GDM1 (cell line): ENCODE data around the gene ERGIC3.
"Not testable (repeated sequence)": the region's sequence is repeated elsewhere in the genome, so short reads cannot be mapped to it uniquely, and the experiment has no call there.

Experiments
- DNase-seq: peaks from one replicate; lab custom pipeline; 2025; lab: John Stamatoyannopoulos, UW

Gene ERGIC3

DNA sequence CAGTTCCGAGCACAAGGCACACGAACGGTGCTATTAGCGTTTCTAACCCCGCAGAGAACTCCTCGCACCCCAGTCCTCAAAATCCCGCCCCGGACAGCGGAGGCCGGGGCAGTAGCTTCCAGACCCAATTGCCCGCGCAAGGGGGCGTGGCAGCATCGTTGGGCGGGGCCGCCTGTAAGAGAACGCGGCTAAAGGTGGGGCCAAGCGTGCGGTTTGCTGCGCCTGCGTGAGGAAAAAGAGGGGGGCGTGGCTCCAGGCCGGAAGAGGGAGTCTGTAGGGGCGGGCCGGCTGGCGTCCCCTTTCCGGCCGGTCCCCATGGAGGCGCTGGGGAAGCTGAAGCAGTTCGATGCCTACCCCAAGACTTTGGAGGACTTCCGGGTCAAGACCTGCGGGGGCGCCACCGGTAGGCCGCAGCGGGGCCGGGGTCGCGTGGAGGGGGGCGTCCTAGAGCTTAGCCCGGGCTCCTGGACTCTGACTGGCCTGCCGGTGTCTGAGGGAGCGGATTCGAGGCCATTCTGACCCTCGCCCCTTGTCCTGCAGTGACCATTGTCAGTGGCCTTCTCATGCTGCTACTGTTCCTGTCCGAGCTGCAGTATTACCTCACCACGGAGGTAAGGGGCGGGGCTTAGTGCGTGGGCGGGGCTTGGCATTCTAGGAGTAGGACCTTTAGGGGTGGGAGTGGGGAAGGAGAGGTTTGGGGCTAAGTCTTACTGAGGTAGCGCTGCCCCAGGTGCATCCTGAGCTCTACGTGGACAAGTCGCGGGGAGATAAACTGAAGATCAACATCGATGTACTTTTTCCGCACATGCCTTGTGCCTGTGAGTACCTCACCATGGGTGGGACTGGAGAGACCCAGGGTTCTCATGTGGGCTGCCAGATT is at the start of gene ERGIC3:
Gene ERGIC3, plus strand, starts transcription at position 296 of the 880 bp plus-strand sequence. Its CDS starts 20 bp downstream, at position 316.
- DNase-seq: peak; percentile 92

DNA sequence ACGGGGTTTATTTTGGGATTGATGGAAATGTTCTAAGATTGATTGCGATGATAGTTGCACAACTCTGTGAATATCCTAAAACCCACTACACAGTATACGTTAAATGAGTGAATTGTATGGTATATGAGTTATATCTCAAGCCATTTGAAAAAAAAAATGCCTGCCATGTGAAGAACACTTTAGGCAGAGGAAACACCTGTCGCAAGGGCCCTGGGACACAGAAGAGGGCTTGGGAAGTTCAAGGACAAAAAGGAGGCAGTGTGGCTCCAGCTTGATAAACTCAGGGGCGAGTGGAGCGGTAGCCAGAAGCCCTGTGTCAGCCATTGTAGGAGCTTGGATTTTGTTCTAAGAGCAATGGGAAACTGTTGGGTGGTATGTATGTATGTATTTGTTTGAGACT is 49.5 kb upstream of the ERGIC3 start:
- DNase-seq: no peak

DNA sequence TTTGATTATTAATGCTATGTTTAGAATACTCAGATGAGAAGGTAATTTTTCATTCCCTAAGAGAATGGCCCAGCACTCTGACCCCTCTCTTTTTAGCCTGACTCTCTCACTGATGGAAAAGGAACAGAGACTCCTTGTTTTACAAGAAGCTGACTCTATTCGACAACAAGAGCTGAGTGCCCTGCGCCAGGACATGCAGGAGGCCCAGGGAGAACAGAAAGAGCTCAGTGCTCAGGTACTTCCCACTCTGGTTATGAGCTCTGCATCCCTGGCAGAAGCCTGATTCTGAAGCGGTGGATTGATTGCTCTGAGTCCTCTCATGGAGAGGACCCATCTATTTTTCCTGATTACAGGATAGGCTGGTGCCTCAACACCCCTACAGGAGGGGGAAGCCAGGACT is 45.4 kb upstream of the ERGIC3 start:
- no peak for DNase-seq

DNA sequence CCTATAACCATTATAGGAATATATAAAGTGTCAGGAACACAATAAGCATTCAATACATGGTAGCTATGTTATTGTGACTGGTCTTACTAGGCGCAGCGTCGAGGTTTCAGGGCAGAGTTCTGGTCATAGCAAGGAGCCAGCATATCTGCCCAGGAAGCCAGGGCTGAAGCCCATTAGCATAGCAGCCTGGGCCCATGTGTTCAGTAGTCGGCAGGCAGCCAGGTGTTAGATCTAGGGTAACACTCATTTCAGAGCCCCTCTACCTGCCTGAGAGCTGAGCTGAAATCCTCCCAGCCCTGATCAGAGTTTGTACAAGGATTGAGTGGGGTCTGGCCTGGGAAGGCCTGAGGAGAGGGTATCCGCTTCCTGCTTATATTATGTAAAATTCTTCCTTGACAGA is 44.6 kb upstream of the ERGIC3 start:
- DNase-seq: no peak

DNA sequence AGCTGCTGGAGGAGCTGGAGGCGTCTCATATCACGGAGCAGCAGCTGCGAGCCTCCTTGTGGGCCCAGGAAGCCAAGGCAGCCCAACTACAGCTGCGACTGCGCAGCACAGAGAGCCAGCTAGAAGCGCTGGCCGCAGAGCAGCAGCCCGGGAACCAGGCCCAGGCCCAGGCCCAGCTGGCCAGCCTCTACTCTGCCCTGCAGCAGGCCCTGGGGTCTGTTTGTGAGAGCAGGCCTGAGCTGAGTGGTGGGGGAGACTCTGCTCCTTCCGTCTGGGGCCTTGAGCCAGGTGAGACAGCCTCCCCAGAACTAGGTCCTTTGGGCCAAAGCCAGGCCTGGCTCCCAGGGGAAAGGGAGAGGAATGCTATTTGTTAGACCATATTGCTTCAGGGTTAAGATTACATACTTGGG is 44.1 kb upstream of the ERGIC3 start:
- no peak for DNase-seq

DNA sequence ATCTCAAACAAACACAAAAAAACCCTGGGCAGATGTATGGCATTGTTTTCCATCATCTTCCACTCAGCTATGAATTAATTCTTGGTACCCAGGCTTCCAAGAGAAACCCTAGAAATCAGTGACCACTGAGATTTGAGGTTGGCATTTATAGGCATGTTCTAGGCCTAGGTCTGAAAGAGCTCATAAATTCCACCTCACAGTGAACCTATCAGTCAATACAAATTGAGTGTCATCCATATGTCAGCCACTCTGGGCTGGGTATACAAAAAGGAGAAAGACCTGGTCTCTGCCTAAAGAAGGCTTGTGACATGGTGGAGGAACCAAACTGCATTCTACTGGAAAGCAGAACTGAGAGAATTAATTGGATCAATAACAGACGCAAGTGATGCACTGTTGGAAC is 42.6 kb upstream of the ERGIC3 start:
- no peak for DNase-seq

DNA sequence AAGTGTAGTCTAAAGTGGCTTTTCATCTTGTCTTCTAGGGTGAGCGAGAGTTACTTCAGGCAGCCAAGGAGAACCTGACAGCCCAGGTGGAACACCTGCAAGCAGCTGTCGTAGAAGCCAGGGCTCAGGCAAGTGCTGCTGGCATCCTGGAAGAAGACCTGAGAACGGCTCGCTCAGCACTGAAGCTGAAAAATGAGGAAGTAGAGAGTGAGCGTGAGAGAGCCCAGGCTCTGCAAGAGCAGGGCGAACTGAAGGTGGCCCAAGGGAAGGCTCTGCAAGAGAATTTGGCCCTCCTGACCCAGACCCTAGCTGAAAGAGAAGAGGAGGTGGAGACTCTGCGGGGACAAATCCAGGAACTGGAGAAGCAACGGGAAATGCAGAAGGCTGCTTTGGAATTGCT is 39.5 kb upstream of the ERGIC3 start:
- no peak for DNase-seq

DNA sequence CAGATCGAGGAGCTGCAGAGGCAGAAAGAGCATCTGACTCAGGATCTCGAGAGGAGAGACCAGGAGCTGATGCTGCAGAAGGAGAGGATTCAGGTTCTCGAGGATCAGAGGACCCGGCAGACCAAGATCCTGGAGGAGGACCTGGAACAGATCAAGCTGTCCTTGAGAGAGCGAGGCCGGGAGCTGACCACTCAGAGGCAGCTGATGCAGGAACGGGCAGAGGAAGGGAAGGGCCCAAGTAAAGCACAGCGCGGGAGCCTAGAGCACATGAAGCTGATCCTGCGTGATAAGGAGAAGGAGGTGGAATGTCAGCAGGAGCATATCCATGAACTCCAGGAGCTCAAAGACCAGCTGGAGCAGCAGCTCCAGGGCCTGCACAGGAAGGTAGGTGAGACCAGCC is 38.6 kb upstream of the ERGIC3 start:
- DNase-seq: no peak

DNA sequence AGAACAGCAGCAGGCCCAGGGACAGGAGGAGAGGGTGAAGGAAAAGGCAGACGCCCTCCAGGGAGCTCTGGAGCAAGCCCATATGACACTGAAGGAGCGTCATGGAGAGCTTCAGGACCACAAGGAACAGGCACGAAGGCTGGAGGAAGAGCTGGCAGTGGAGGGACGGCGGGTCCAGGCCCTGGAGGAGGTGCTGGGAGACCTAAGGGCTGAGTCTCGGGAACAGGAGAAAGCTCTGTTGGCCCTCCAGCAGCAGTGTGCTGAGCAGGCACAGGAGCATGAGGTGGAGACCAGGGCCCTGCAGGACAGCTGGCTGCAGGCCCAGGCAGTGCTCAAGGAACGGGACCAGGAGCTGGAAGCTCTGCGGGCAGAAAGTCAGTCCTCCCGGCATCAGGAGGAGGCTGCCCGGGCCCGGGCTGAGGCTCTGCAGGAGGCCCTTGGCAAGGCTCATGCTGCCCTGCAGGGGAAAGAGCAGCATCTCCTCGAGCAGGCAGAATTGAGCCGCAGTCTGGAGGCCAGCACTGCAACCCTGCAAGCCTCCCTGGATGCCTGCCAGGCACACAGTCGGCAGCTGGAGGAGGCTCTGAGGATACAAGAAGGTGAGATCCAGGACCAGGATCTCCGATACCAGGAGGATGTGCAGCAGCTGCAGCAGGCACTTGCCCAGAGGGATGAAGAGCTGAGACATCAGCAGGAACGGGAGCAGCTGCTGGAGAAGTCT is 37.9 kb upstream of the ERGIC3 start:
- no peak for DNase-seq

DNA sequence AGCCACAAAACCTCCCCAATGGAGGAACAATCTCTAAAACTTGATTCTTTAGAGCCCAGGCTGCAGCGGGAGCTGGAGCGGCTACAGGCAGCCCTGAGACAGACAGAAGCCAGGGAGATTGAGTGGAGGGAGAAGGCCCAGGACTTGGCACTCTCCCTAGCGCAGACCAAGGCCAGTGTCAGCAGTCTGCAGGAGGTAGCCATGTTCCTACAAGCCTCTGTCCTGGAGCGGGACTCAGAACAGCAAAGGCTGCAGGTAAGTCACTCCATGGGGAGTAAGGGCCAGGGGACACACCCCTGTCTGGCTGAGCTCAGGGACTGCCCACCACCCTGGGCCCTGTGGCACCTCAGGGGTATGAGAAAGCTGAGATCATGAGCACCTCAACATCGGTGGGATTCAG is 37.1 kb upstream of the ERGIC3 start:
- DNase-seq: no peak

DNA sequence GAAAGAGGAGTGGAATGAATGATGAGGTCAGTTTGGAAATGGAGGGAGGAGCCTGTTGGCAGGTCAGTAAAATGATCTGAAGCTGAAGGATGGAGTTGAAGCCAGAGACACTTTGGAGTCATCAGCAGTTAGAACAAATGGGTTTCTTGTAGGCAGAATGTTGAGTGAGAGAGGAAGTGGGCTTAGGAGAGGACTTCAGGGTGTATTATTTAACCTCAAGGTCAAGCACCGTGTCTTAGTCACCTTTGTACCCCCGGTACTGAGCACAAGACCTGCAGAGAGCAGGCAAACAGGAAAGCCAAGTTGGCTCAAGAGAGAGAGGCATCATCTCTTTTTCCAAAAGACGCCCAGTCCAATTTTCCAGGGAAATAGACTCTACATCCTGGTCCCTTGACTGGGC is 35.7 kb upstream of the ERGIC3 start:
- DNase-seq: no peak

DNA sequence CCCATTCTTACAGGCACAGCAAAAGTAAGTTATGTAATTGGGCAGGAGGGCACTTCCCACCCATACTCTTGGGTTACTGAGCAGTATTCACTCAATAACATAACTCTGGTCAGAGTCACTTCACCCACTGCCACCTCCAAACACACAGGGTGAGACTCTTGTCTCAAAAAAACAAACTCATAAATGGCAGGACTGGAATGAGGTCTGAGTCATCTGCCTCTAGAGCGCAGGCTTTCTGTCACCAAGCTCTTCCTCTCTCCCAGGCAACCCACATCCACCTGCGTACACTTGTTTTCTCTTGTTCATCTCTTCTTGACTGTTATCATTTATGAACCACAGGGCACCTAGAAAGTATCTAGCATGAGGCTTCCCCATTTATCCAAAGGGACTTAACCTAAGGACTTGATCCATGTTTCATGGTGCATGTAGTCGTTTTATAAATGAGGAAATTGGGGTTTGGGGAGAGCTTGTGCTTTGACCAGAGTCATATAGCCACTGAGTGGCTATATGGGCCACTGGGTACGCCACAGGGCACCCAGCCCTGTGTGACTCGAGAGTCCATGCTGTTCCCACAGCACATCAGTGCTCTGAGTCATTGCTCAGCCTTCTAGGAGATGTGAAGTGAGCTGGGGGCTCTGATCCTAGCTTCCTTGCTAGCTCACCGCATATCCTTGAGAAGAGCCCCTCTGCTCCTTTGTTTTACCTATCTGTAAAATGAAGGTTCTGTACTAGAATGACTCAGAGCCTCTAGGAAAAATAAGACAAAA is 34.8 kb upstream of the ERGIC3 start:
- DNase-seq: no peak

DNA sequence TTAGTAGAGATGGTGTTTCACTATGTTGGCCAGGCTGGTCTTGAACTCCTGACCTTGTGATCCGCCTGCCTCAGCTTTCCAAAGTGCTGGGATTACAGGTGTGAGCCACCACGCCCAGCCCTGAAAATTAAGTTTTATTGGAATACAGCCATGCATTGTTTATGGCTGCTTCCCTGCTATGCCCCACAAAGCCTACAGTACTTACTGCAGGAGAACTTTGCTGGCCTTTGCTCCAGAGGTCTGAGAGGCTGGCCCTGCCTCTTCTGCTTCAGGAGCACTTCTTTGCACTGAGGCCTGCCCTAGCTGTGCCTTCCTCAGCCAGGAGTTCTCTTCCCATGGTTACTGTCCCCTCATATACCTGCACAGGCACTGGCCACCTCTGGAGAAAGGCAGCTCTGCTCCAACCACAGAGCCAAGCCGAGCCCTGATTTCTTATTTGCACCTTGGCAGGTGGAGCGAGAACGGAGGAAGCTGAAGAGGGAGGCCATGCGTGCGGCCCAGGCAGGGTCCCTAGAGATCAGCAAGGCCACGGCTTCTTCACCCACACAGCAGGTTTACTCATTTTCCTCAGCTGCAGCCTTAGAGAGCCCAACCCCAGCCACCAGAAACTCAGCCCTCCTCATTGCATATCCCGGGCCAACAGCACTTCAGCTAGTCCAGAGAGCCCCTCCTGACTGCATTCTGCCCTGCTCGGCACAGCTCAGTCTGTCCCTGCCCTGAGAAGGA is 33.2 kb upstream of the ERGIC3 start:
- DNase-seq: no peak

DNA sequence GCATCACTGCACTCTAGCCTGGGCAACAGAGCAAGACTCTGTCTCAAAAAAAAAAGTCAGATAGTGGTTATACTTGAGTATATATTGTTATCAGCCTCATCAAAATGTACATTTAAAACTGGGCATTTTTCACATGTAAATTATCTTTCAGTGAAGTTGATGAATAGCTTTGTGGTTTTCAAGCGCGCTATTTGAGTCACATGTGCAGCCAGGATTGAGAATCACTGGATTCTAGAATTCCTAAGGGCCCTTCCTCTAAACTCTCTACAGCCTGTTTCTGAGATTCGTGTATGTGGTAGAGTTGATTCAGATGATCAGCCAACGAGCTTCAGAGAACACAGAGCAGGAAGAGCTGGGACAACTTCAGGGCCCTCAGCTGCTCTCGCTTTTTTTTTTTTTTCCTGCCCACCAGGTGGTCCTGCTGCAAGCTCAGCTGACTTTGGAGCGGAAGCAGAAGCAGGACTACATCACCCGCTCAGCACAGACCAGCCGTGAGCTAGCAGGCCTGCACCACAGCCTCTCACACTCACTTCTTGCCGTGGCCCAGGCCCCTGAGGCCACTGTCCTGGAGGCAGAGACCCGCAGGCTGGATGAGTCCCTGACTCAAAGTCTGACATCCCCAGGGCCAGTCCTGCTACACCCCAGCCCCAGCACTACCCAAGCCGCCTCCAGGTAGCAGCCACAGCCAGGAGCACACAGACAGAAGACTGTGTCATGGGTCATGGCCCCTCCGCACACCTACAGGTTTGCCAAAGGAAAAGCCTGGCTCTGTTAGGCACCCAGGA is 30.7 kb upstream of the ERGIC3 start:
- DNase-seq: no peak

DNA sequence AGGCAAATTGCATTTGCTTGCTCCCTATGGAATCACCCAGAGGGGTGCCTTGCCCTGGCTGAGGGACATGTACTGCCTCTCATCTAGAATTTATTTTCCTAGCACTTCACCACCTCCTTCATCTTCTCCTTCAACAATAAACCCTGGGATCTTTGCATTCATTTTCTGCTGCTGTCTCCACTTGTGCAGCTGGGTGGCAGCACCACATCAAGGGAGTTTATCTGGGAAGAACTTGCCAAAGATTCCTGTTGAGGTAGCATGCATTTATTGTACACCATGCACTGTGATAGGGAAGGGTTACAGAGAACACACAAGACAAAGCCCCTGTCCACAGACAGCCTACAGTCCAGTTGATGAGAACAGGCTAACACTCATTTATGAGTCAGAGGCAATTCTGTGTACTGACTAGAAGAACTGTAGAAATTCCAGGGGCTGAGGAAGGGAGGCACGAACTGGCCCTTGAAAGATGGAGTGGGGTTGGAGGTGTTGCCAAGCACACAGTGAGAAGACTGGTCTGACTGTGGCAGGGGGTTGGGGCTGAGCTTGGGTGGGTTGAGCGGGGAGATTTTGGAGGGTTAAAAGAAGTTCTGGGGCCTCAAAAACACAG is 30.0 kb upstream of the ERGIC3 start:
- no peak for DNase-seq

DNA sequence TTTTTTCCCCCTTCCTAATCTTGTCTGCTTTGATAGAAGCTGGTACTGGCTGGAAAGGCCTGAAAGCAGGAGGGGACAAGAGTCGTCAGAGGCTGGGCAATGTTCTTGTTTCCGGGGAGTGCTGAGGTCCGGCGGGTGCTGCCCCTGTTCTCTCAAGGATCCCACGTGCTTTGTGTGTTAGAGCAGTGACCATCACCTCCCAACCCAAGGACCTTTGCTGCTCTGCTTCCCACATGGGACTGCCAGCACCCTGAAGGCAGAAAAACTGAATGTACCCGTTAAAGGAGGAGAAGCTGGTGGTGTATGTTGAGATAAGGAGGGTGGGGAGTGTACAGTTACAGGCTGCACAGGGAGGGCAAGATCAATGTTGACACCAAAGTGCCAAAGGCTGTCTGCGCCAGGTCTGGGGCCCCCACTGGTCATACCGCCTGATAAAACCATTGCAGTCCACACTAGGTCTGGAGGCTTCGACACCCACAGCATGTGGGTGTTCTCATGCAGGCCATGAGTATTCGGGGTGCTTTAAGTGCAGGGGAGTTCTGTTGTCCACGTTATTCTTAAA is 27.4 kb upstream of the ERGIC3 start:
- no peak for DNase-seq

DNA sequence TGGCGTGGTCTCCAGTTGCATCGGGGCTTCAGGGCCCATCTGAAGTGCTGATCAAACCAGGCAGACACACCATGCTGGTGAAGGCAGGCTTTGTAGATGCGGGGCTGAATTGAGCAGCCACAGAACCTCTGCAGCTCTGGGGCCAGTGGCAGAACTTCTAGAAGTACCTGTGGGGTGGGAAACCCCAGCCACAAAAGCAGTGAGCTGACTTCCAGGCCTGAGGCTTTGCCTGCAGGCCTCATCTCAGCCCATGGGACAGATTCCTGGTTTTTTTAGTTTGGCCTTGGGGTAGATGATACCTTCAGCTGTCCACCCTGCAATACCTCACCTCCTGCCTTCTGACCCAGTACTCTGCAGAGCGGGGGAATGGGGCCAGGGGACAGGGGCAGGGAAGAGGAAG is 26.5 kb upstream of the ERGIC3 start:
- no peak for DNase-seq

DNA sequence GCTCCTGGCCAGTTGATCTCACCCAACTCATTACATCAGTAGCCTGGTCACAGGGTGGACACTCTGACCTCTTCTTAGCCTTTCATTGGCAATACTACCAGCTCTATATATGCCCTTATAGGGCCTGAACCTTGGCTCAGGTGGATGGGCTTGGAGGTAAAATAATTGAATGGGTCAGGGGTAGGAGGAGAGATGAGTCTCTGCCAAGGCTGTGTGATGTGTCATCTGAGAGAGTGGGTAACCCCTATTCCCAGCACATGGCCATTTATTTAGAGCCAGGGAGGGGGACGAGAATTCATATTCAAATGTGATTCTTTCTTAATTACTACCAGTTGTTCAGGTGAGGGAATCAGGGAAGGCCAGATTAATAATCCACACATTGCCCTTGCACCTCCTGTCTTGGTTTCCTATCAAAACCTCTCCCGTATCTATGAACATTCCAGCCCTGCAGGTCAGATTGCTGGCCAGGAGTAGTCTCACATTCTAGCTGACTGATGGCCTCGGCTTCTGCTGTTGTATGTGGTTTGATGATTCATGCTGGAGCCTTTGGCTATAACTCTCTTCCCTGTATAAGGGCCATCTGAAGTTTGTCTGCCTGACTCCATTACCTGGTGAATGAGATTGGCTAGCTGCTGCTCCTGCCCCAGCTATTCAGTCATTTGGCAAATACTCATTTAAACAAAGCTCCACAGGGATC is 25.8 kb upstream of the ERGIC3 start:
- no peak for DNase-seq

DNA sequence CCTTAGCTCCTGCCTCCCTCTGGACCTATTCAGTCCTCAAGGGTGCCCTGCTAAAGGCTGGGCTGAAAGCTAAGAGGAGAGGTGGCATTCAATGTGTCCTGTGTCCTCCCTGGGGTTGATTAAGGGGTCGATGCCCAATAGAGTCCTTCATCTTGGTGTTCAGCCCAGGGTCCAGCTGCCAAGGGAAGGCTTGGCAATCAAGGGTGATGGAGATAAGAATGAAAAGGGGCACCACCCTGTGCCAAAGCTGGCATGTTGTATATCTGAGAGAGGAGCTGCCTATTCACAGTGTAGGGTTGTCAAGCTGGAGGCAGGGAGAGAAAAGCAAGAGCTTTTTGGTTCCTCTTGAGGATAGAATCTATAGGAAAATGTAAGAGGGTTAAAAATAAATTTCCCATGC is 24.8 kb upstream of the ERGIC3 start:
- DNase-seq: no peak

DNA sequence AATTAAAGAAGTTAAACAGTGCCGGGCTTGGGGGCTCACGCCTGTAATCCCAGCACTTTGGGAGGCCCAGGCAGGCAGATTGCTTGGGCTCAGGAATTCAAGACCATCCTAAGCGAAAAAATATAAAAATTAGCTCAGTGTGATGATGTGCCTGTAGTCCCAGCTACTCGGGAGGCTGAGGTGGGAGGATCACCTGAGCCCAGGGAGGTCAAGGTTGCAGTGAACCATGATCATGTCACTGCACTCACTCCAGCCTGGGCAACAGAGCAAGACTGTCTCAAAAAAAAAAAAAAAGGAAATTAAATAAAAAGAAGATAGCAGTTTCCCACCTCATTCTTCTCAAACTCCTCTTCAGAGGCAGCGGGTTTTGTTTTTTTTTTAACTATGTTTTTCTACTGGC is 24.1 kb upstream of the ERGIC3 start:
- not testable (repeated sequence) for DNase-seq
